H1 (cell line): Measurements from ENCODE around the gene COL12A1. TPM values are rescaled to one million over a fixed set of nuclear protein-coding genes. Genes with fewer than 3 reads are reported as not detected.

Experiments
- CTCF ChIA-PET: fragments of 300-600 bp; sonication (Branson Sonifier 250); formaldehyde crosslinking; loops from one replicate; lab custom pipeline; 2021; ENCODE audit not compliant: partially characterized antibody; lab: Charles Lee
- POLR2A ChIA-PET: fragments of 300-600 bp; sonication (Branson Sonifier 250); formaldehyde crosslinking; loops from one replicate; lab custom pipeline; 2021; ENCODE audit warnings: inconsistent platforms; ENCODE audit not compliant: partially characterized antibody; lab: Charles Lee
- DNase-seq, 2 experiments: peaks; one replicate each; pipeline versions ENCODE4 v3.0.0 to v3.0.0-alpha.2; 2010 to 2022; ENCODE audit warnings: low spot score in 2 of 2, low read depth in 1 of 2, mixed read lengths in 1 of 2
- FAIRE-seq: peaks from 2 replicates; lab custom pipeline; 2011; peaks lifted over from hg19 to GRCh38; lab: Jason Lieb, UNC
- H2AFZ ChIP-seq: 2 replicates; pipeline ENCODE4 v1.8.1; 2012; ENCODE audit warnings: low read length, inconsistent platforms
- H2AK5ac ChIP-seq: 2 replicates; pipeline ENCODE4 v1.6.1; 2013; ENCODE audit warnings: low read depth, low read length
- H2BK120ac ChIP-seq: replicated peaks from 2 replicates; pipeline ENCODE3; 2013; ENCODE audit warnings: low read depth, low read length, inconsistent platforms
- H2BK12ac ChIP-seq: 2 replicates; pipeline ENCODE4 v1.6.1; 2013; ENCODE audit warnings: low read depth, low read length
- H2BK15ac ChIP-seq: 2 replicates; pipeline ENCODE4 v1.6.1; 2013; ENCODE audit warnings: low read length
- H2BK20ac ChIP-seq: 2 replicates; pipeline ENCODE4 v1.6.1; 2013; ENCODE audit warnings: low read length
- H2BK5ac ChIP-seq: 2 replicates; pipeline ENCODE4 v1.6.1; 2013; ENCODE audit warnings: low read depth, low read length
- H3K14ac ChIP-seq: 2 replicates; pipeline ENCODE4 v1.6.1; 2013; ENCODE audit warnings: inconsistent platforms; ENCODE audit not compliant: insufficient read length
- H3K18ac ChIP-seq: 2 replicates; pipeline ENCODE4 v1.6.1; 2013; ENCODE audit warnings: low read length; ENCODE audit errors: extremely low read depth
- H3K23ac ChIP-seq: 2 replicates; pipeline ENCODE4 v1.6.1; 2013; ENCODE audit warnings: inconsistent platforms; ENCODE audit not compliant: insufficient read length
- H3K23me2 ChIP-seq: 2 replicates; pipeline ENCODE4 v1.6.1; 2013; ENCODE audit warnings: low read depth, low read length
- H3K27ac ChIP-seq: 2 replicates; pipeline ENCODE4 v1.6.1; 2011; ENCODE audit warnings: low read depth, low read length, inconsistent platforms
- H3K27me3 ChIP-seq, 4 experiments: replicated peaks in 1 of 4; 1 replicate in 1 of 4; 2 replicates in 3 of 4; pipeline versions ENCODE4 v1.6.1 to v1.8.1; 2011 to 2013; ENCODE audit warnings: low read length in 3 of 4, mild to moderate bottlenecking in 3 of 4, inconsistent platforms in 2 of 4, mixed read lengths in 2 of 4, moderate library complexity in 1 of 4; ENCODE audit not compliant: control insufficient read depth in 3 of 4, insufficient read depth in 3 of 4; ENCODE audit errors: extremely low read depth in 1 of 4
- H3K36me3 ChIP-seq, 4 experiments: 2 replicates each; pipeline versions ENCODE4 v1.6.1 to v1.8.1; 2011 to 2013; ENCODE audit warnings: mild to moderate bottlenecking in 4 of 4, low read length in 3 of 4, moderate library complexity in 2 of 4, control low read depth in 1 of 4, inconsistent platforms in 1 of 4; ENCODE audit not compliant: insufficient read depth in 4 of 4, control insufficient read depth in 2 of 4
- H3K4ac ChIP-seq: replicated peaks from 2 replicates; pipeline ENCODE3; 2013; ENCODE audit warnings: low read length, low read depth, mixed read lengths, inconsistent platforms; ENCODE audit not compliant: insufficient read length
- H3K4me1 ChIP-seq, 4 experiments: replicated peaks in 1 of 4; 1 replicate in 1 of 4; 2 replicates in 3 of 4; pipeline versions ENCODE4 v1.6.1 to v1.8.1; 2011 to 2013; ENCODE audit warnings: low read length in 3 of 4, inconsistent platforms in 2 of 4, mixed read lengths in 1 of 4; ENCODE audit not compliant: insufficient read depth in 4 of 4, control insufficient read depth in 3 of 4
- H3K4me2 ChIP-seq, 2 experiments: 2 replicates each; pipeline versions ENCODE4 v1.6.1 to v1.8.1; 2011 to 2013; ENCODE audit warnings: low read depth in 2 of 2, low read length in 2 of 2, control low read depth in 1 of 2, inconsistent platforms in 1 of 2, mild to moderate bottlenecking in 1 of 2; ENCODE audit not compliant: insufficient read depth in 1 of 2
- H3K4me3 ChIP-seq, 4 experiments: fragments of 200-600, 300-600 bp in 1 of 4; sonication (generic), shearing (Covaris generic), sonication (Bioruptor Twin) in 1 of 4; 2 replicates each; pipeline versions ENCODE4 v1.5.1 to v1.8.1; 2011 to 2016; ENCODE audit warnings: low read length in 4 of 4, low read depth in 3 of 4, control low read depth in 2 of 4, inconsistent platforms in 2 of 4, mild to moderate bottlenecking in 2 of 4, mixed read lengths in 1 of 4, moderate library complexity in 1 of 4; ENCODE audit not compliant: insufficient read depth in 2 of 4; ENCODE audit errors: extremely low read depth in 1 of 4
- H3K56ac ChIP-seq: replicated peaks from 2 replicates; pipeline ENCODE3; 2013; ENCODE audit warnings: low read depth, mild to moderate bottlenecking, mixed read lengths, low read length, inconsistent platforms; ENCODE audit not compliant: insufficient read length
- H3K79me1 ChIP-seq: 2 replicates; pipeline ENCODE4 v1.6.1; 2013; ENCODE audit warnings: low read depth, low read length, control low read depth
- H3K79me2 ChIP-seq, 2 experiments: 2 replicates each; pipeline versions ENCODE4 v1.6.1 to v1.8.1; 2012 to 2013; ENCODE audit warnings: low read length in 2 of 2, mild to moderate bottlenecking in 2 of 2, inconsistent platforms in 1 of 2; ENCODE audit not compliant: insufficient read depth in 2 of 2, control insufficient read depth in 1 of 2
- H3K9ac ChIP-seq, 4 experiments: replicated peaks in 1 of 4; 1 replicate in 1 of 4; 2 replicates in 3 of 4; pipeline versions ENCODE4 v1.6.1 to v1.8.1; 2011 to 2013; ENCODE audit warnings: low read depth in 3 of 4, low read length in 3 of 4, control low read depth in 2 of 4, mild to moderate bottlenecking in 2 of 4, moderate library complexity in 2 of 4, inconsistent platforms in 1 of 4; ENCODE audit errors: extremely low read depth in 1 of 4
- H3K9me3 ChIP-seq, 2 experiments: 2 replicates each; pipeline versions ENCODE4 v1.6.1 to v1.8.1; 2012 to 2013; ENCODE audit warnings: mild to moderate bottlenecking in 2 of 2, moderate library complexity in 2 of 2, control low read depth in 1 of 2, inconsistent platforms in 1 of 2, low read depth in 1 of 2, low read length in 1 of 2, mixed read lengths in 1 of 2; ENCODE audit not compliant: insufficient read depth in 2 of 2
- H4K20me1 ChIP-seq, 2 experiments: replicated peaks in 1 of 2; 2 replicates each; pipeline versions ENCODE3 to v1.8.1; 2011 to 2013; ENCODE audit warnings: inconsistent platforms in 2 of 2, low read length in 2 of 2, mild to moderate bottlenecking in 1 of 2; ENCODE audit not compliant: insufficient read depth in 2 of 2, control insufficient read depth in 1 of 2
- H4K5ac ChIP-seq: 2 replicates; pipeline ENCODE4 v1.6.1; 2013; ENCODE audit warnings: low read length, low read depth, mixed read lengths, inconsistent platforms; ENCODE audit not compliant: insufficient read length
- H4K8ac ChIP-seq: 2 replicates; pipeline ENCODE4 v1.8.0; 2013; ENCODE audit warnings: mild to moderate bottlenecking, moderate library complexity, low read length, inconsistent platforms; ENCODE audit not compliant: insufficient read depth; ENCODE audit errors: extremely low read depth
- H4K91ac ChIP-seq: replicated peaks from 2 replicates; pipeline ENCODE3; 2013; ENCODE audit warnings: low read length, mixed read lengths, inconsistent platforms; ENCODE audit not compliant: insufficient read length
- POLR2A ChIP-seq, 2 experiments: IDR thresholded peaks; 1 replicate in 1 of 2; 2 replicates in 1 of 2; pipeline ENCODE4 v1.6.1; 2011; ENCODE audit warnings: low read depth in 2 of 2, low read length in 2 of 2, mild to moderate bottlenecking in 2 of 2; ENCODE audit errors: control extremely low read depth in 1 of 2
- YY1 ChIP-seq: IDR thresholded peaks from 2 replicates; pipeline ENCODE4 v1.6.1; 2011; ENCODE audit warnings: low read depth, mild to moderate bottlenecking, low read length
- polyA plus RNA-seq, 7 experiments: library from polyadenylated mRNA; depleted of rRNA in 3 of 7; stranded (reverse) in 5 of 7; unstranded in 2 of 7; fragments of >200 nt in 5 of 7; fragments of 200-250 nt in 2 of 7; gene quantifications; 1 replicate in 5 of 7; 2 replicates in 1 of 7; 4 replicates in 1 of 7; pipeline versions ENCODE4 v1.2.1 to v1.2.3, GENCODE V29; 2011 to 2013; ENCODE audit warnings: missing spikeins in 2 of 7, mixed read lengths in 2 of 7
- total RNA-seq: library from RNA; stranded (reverse); fragmentation: NEBNext Ultra II Directional; extraction: Animal tissue kit (Norgen Biotek cat#: 25700); gene quantifications from 2 replicates; pipeline ENCODE4 v1.2.1, GENCODE V29; 2021

COL12A1 gene
- total and polyA plus RNA-seq, 2 of the 8 experiments (the other 6 are each of a cell fraction or from before 2014, with no cell fraction given): 1.4 to 4.7 TPM

GRCh38 chr6:75249837-75250236, 44.0 kb upstream of the COL12A1 start:
- Histone ChIP-seq H3K4me1 (peaks cover 0 to 14% (median 5%) of the 10 kb centered on the region in 4 experiments; a peak in 3 of 7 replicates), H2BK20ac (no peak overlapping the region), H3K27ac (no peak overlapping the region), H3K18ac (no peak overlapping the region), H2AFZ (no peak overlapping the region), H2BK120ac (no peak overlapping the region), H3K9ac (no peak overlapping the region), H3K27me3 (no peaks in the 10 kb centered on the region), H4K8ac (no peak overlapping the region), H3K14ac (no peak overlapping the region), H3K23ac (no peak overlapping the region), H2BK15ac (no peak overlapping the region), H3K4me3 (peak overlapping the region in 1 of 4 experiments; percentile 33; a peak in 1 of 8 replicates), H3K4me2 (peak overlapping the region; percentile 41 to 43; a peak in 3 of 4 replicates), H3K23me2 (no peaks in the 10 kb centered on the region), H3K4ac (no peak overlapping the region), H2AK5ac (no peak overlapping the region), H2BK12ac (no peak overlapping the region), H3K56ac (no peak overlapping the region), H2BK5ac (no peak overlapping the region), H3K36me3 (no peaks in the 10 kb centered on the region; a peak in 1 of 8 replicates), H3K9me3 (no peaks in the 10 kb centered on the region), H4K91ac (no peak overlapping the region), H3K79me1 (no peaks in the 10 kb centered on the region), H3K79me2 (no peaks in the 10 kb centered on the region), H4K5ac (no peak overlapping the region), H4K20me1 (no peaks in the 10 kb centered on the region)
- DNase-seq (no peak), FAIRE-seq (no peak)
- ChIA-PET CTCF (interaction anchor here (0.6 to 1.4 kb wide), 6 partner anchors 8 to 49 kb away, joined by 3 to 6 read pairs (median 3); no protein-coding TSS in a partner anchor), POLR2A (interaction anchor here (1.1 to 1.4 kb wide), 4 partner anchors 17 to 352 kb away, joined by 3 to 4 read pairs (median 4); partner anchors contain the start of genes SENP6 and TMEM30A)
- no peak for TF ChIP-seq YY1
- no peak for TF ChIP-seq POLR2A (IDR thresholded peaks at IDR 0.05; ENCODE audit: control extremely low read depth in 1 of 2, low read depth in 2 of 2, low read length in 2 of 2)
